HG02571 (cell line): ENCODE results near the gene RTEL1.
"Not testable (repeated sequence)": the region's sequence is repeated elsewhere in the genome, so short reads cannot be mapped to it uniquely, and the experiment has no call there.

Experiments used
- ATAC-seq: cut with Tn5 transposase; IDR thresholded peaks from one replicate; pipeline ENCODE4 v1.9.1; 2021; ENCODE audit warnings: mild to moderate bottlenecking, moderate library complexity; ENCODE audit not compliant: unreplicated experiment

Gene RTEL1

DNA sequence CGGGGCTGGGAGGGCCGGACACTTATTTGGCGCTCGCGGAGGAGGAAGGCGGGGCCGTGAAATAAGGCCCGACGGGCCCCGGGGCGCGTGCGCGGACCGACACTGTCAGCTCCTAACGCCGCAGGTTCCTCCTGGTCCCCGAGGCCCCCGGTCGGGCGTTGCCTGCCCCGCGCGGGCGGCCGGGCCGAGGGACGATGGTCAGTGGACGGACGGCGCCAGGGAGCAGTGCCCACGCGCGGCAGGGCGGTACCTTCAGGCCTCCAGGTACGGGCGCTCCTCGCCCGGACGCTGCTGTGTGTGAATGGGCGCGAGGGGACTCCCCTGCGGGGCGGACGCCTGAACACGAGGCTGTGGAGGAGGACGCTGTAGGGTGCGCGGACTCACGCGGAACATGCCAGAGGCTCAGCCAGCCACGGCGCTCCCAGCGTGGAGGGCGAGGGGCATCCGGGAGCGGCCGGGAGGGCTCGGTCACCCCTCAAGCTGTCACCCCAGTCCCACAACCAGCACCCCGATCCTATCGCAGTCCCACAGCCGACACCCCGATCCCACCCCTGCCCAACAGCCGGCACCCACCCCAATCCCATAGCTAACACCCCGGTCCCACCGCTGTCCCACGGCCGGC, 30.9 kb upstream of the RTEL1 start:
- peak; percentile 71 for ATAC-seq

DNA sequence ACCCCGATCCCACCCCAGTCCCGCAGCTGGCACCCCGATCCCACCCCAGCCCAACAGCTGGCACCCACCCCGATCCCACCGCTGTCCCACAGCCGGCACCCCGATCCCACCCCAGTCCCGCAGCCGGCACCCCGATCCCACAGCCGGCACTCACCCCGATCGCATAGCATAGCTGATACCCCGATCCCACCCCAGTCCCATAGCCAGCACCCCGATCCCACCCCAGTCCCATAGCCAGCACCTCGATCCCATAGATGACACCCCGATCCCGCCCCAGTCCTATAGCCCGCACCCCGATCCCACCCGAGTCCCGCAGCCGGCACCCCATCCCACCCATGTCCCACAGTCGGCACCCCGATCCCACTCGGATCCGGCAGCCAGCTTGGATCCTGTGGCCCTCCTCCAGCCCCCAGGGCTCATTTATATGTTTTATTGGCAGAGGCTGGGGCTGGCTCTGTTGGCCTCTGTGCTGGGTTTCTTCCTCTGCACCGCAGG, 30.3 kb upstream of the RTEL1 start:
- ATAC-seq = no peak

DNA sequence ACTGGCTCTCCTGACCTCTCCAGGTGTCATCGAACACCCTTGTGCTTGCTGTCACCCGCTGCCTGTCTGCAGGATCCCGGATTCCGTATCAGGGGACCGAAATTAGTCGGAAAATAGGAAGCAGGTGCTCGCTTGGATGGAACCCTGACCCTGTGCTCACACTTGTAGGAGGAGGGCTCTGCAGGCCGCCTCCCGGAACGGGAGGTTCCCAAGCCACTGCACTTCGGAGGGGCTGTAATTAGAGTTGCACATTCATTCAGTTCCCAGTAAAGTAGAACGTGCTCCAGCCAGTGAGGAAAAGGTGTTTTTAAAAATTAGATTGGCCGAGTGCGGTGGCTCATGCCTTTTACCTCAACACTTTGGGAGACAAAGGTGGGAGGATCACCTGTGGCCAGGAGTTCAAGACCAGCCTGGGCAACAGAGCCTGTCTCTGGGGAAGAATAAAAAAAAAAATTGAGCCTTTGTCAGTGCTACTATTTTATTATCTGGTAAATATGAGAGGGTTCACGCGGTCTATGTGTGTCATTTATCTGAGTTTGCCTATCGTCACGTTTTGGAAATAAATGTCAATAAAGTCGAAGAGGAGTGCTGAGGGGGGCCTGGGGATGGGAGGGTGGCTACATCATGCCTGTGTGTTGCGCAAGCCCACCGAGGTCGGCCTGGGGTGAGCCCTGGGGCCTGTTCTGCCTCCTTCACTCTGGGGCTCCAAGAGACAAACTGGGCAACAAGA, 29.7 kb upstream of the RTEL1 start:
- no peak for ATAC-seq

DNA sequence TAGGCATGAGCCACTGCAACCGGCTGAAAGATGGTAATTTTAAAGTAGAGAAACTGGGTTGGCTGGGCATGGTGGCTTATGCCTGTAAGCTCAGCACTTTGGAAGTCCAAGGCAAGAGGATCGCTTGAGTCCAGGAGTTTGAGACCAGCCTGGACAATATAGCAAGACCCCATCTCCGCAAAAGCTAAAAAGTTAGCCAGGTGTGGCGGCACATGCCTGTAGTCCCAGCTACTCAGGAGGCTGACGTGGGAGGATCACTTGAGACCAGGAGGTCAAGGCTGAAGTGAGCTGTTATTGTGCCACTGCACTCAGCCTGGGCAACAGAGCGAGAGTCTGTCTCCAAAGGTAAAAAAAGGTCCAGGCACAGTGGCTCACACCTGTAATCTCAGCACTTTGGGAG, 27.2 kb upstream of the RTEL1 start:
- not testable (repeated sequence) for ATAC-seq

DNA sequence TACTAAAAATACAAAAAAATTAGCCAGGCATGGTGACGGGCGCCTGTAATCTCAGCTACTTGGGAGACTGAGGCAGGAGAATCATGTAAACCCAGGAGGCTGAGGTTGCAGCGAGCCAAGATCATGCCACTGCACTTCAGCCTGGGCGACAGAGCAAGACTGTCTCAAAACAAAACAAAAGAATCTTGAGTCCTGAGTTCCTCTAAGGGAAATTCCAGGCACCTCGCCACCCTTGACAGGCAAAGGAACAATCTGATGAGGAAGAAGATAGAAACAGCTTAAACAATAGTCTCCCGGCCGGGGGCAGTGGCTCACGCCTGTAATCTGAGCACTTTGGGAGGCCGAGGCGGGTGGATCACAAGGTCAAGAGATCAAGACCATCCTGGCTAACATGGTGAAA, 26.7 kb upstream of the RTEL1 start:
- ATAC-seq = not testable (repeated sequence)

DNA sequence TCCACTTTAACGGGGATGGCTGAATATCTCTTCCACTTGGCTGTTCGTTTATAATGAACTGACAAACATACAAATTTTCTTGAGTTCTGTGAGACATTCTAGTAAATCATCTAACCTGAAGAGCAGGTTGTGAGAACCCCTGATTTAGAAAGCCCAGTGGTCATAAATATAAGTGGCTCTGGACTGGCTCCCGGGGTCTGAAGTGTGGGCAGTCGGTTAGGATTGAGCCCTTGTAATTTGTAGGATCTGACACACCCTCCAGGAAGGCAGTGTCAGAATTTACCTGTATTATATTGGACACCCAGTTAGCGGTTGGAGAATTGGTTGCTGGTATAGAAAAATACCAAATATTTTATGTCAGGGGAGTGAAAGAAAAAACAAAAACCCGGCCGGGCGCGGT, 24.4 kb upstream of the RTEL1 start:
- no peak for ATAC-seq

DNA sequence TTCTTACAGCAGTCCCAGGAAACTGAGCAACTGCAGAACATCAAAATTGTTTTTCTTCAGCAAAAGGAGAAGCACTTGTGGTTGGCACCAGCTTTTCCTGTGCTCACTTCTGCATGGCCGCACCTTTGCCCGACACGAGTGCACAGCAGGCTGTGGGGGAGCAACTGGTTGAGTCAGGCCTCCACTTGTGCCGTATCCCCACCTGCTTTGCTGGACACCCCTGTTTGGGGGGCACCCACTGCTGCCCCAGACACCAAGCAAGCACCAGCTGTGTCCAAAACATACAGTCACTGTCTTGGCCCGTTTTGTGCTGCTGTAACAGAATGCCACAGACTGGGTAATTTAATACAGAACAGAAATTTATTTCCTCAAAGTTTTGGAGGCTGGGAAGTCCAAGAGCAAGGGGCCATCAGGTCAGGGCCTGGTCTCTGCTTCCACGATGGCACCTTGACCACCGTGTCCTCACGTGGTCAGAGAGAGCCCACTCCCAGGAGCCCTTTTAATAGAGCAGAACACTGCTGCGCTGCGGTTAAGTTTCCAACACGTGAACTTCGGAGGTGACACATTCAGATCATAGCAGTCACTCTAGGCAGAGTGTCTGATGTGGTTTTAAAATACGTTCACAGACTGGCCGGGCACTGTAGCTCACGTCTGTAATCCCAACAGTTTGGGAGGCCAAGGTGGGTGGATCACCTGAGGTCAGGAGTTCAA, 22.5 kb upstream of the RTEL1 start:
- no peak for ATAC-seq

DNA sequence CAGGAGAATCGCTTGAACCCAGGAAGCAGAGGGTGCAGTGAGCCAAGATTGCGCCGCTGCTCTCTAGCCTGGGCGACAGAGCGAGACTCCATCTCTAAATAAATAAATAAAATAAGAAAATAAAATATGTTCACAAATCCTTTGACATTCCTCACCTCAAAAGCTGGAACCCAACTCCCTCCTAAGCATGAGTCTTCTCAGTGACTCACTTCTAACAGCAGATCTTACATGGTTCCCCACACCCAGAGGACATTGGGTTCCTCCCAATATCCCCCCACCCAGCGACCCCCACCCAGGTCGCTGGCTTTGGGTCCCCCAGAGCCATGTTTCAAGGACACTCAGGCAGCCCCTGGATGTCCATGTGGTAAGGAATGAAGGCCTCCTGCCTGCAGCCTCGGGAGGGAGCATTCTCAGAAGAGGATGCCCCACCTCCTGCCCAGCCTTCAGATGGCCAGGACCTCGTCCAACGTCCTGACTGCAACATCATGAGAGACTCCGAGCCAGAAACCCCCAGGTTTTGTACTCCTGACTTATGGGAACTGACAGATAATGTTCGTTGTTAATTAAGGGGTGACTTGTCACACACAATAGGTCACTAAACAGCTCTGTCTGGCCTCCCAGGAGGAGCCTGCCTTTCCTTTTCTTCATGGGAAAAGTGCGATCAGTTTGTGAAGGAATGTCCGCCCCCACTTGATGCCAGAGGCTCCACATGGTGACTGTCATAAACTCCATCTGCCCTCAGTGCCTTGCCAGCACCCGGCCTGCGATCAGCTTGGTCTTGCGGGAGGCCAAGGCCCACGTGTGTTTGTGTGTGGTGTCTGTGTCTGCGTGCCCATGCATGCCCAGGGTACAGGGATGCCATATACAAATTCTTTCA, 21.1 kb upstream of the RTEL1 start:
- no peak for ATAC-seq

DNA sequence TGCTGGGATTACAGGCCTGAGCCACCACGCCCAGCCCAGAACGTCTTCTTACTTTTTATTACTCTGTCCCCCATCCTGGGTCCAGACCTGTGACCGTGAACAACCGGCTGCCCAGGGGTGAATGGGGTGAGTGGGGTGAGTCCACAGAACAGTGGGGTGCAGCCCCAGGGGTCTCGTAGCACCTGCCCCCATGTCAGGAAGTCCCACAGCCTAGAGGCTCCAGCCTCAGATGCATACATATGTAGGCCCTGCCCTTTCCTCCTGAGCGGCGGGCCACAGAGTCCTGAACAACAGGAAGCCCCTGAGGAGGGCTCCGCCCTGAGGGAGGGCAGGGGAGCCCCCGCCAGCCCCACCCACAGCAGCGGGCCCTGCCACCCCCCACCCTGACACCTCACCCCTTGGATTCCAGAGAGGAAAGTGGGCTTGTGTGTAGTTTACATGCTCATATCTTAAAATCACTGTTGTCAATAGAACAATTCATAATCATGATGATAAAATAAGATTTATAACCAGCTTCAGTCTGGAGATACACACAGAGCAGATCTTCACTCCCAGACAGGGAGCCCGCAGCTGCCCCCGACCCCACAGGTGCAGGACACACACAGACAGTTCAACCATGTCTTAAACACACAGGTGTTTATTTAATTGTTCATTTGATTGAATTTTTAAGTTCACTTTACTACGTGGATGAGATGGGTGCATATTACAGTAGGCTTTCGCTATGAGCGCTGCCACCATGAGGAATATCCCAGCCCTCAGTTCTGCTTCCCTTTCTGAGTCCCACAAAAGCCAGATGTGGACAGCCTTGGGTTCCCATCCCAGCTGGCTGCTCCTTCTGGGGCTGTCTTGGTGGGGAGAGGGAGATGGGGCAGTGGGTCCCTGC, 18.8 kb upstream of the RTEL1 start:
- ATAC-seq = no peak

DNA sequence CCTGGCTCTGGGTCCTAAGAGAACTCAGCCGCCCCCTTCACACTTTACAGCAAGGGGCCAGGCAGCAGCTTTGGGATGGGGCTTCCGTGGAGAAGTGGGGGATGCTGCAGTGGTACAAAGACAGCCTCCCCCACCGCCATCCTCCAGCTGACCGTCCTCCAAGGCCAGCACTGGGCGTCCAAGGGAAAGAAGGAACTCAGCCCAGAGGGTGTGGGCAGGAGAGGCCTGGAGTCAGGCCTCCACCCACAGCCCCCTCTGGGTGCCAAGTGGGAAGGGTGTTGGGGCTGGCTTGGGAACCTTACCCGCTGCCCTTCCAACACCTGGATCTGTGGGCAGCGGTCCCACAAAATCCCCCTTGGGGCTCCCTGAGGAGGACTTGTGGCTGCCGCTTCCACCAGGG, 18.0 kb upstream of the RTEL1 start:
- ATAC-seq = no peak

DNA sequence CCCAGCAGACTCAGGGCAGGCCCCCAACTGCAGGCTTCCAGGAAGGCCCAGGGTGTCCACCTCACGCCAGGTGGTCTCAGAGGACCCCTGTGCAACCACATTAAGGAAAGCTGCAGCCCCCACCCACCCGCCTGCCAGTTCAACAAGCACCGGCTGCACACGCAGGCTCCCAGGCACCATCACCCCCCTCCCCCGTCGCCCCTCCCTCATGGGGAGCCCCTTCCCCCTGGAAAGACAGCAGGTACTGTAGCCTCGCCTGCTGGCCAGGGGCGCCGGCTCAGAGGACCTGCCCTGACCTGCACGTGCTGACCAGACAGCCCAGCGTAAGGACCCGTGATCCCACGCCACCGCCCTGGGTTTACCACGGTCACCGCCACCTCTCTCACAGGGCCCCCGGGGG, 17.4 kb upstream of the RTEL1 start:
- ATAC-seq = not testable (repeated sequence)

DNA sequence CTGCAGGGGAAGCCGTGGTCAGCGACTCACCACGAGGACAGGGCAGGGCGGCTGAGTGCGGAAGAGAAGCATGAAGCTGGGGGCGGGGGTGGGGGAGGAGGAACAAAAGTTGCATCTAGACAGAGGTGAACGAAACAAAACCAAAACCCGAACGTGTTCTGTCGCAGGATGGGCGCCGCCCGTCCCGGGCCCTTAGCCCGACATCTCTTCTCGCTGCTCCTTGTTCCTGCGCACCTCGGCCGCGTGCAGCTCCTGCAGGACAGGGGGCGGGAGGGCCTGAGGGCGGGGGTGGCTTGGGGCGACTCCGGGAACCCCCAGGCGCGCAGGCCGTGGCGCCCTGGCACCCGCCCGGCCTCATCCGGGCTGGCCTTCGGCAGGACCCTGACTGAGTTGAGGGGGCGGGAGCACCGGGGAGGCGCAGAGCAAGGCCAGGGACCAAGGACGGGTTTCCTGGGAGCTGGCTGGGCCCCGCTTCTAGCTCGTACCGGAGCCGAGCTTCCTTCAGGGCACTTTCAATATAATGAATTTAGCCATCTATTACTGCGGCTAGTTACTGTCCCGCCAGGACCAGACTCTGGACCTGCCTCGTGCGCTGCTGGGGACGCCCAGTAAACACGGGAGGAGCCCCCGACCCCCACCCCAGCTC, 16.8 kb upstream of the RTEL1 start:
- ATAC-seq = peak; percentile 27

DNA sequence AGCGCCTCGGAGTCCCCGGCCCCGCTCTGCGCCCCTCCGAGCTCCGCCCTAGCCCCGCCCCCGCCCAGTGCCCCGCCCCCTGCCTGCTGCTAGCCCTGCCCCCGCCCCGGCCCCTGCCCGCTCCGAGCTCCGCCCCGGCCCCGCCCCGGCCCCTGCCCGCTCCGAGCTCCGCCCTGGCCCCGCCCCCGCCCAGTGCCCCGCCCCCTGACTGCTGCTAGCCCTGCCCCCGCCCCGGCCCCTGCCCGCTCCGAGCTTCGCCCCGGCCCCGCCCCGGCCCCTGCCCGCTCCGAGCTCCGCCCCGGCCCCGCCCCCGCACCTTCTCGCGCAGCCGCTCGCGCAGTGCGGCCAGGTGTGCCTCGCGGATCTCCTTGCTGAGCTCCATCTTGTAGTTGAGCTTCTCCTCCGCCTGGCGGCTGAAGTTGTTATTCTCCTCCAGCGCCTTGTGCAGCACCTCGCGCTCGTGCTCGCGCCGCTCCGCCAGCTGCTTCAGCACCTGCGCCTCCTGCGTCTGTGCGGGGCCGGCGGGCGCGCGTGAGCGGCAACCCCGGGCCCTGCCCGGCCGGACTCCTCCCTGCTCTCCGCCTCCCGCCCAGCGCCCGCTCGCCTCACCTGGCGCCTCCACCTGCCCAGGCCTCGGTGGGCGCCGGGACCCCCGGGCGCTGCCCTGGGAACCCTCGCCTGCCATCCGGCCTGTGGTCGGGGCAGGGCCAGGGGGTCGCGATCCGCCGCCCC, 16.2 kb upstream of the RTEL1 start:
- peak; percentile 49 for ATAC-seq

DNA sequence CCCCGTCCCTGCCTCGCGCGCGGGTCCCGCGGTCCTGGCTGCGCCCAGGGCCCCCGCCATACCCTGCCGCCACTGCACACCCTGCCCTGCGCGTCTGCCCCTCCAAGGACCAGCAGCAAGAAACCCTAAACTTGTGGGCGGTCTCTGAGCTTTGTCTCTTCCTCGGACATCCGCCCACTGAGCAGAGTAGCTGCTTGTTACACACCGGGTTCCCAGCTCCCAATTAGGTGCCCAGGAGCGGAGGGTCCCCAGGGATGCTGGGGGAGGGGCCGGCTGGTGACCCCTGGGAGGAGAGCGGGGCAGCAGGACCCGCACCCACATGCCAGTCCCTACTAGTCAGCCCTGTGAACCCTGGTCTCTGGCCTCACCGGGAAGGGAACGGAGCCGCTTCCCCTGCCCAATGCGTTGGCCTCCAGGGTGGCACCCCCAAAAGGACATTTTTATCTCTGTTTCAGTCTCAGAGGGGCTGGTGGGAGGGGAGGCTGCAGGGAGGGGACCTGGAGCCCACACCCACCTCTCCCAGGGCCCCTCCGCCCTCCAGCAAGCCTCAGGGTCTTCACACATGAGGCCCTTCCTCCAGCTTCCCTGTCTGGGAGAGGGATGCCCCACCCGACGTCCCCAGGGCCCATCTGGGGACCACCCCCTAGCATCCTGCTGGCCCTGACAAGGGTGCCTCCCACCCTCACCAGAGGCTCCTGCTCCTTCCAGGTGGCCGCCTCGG, 15.4 kb upstream of the RTEL1 start:
- no peak for ATAC-seq

DNA sequence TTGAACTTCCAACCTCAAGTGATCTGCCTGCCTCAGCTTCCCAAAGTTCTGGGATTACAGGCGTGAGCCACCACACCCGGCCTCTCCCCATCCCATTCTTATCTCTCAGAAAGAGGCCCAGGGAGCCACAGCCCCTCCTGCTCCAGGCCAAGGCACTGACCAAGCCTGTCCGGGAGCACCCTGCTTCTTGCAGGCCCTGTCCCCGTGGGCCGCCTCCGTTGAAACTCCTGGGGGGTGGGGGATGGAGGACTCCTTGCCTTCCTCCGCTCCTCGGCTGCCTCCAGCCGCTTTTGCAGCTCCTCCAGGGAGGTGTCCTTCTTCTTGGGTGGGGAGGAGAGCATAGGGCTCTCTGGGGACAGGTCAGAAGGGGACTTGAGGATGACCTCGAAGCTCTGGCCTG, 14.6 kb upstream of the RTEL1 start:
- ATAC-seq = no peak

DNA sequence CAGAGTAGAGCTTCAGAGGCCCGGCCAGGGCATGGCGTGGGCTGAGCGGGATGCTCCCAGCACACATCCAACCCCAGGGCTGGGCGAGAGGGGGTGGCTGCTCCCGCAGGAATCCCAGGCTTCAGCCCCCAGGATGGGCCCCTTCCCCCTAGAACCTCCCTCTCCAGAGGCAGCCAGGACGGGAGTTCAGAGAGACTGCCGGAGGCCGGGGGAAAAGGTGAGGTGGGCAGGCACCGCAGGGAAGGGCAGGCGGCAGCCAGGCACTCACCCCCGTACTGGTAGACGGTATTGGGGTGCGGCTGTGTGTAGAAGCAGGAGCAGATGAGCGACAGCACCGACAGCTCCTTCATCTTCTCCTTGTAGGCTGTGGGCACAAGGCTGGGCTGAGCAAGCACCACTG, 14.2 kb upstream of the RTEL1 start:
- ATAC-seq = no peak

DNA sequence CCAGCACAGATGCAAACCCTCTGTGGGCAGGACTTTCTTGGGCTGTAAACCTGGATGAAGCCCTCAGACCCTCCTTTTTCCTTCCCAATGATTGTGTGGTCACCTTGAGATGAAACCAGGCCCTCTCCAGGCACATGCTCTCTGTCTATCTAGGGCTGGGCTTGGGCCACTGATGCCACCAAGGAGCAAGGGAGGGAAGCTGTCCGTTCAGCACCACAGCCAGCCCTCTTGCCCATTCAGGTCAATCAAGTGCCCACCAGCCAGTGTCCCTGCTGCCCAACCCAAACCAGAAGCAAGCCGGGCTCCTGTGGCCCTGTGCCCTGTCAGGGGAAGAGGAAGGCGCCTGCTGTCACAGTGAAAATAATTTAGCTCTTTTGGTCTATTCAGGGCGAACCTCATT, 12.9 kb upstream of the RTEL1 start:
- ATAC-seq = no peak

DNA sequence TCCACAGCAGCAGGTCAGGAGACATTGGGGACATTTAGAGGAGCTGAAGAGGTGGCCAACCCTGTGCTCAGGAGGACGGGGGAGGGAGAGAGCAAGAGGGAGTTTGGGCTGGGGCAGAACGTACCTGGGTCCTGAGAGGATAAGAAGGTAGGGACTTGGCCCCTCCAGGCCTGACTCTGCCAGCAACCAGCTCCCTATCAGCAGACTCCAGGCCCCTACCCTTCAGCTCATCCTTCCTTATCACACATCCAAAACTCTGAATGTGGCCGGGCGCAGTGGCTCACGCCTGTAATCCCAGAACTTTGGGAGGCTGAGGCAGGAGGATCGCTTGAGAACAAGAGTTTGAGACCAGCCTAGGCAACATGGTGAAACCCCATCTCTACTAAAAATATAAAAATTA, 9.9 kb upstream of the RTEL1 start:
- ATAC-seq = no peak
